CD4-positive, alpha-beta T cell treated with Interleukin-17A for 1 hour (primary cell): ENCODE data around the gene CLECL1.
"Not testable (repeated sequence)": the region's sequence is repeated elsewhere in the genome, so short reads cannot be mapped to it uniquely, and the experiment has no call there.

Experiments used
- DNase-seq: peaks from one replicate; pipeline ENCODE4 v3.0.0-alpha.2; 2020

The CLECL1 gene

DNA sequence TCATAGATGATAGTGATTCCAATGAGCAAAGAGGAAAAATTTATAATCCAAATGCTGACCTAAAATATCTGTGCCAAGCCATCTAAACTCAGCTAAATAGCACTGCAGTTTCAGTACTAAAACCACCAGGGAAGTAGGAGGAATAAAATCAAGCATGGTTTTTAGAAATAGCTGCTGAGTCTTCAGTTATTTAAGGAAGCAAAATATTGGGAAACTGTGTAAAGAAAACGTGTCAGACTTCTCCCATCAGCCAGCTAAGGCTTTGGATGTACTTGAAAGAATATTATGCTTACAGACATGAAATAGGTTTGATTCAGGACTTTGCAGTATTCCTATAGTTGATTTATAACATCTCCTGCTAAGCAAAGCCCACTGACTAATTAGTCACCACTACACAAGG, 38.7 kb downstream of the CLECL1 start:
- no peak for DNase-seq

DNA sequence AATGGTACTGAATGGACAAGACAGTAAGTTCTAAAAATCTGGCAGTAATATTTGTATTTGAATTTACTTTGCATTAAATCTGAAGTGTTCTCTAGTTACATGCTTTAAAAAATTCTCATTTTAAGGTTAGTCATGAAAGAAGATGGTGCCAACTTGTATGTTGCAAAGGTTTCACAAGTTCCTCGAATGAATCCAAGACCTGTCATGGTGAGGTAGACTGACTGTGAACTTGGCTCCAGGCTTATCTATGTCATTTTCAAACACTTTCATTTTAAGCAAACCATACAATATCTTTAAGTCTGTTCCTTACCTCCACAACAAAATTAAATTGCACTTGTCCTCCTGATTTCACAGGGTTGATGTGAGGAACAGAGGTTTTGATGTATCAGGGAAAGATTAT, 40.0 kb downstream of the CLECL1 start:
- DNase-seq: no peak

DNA sequence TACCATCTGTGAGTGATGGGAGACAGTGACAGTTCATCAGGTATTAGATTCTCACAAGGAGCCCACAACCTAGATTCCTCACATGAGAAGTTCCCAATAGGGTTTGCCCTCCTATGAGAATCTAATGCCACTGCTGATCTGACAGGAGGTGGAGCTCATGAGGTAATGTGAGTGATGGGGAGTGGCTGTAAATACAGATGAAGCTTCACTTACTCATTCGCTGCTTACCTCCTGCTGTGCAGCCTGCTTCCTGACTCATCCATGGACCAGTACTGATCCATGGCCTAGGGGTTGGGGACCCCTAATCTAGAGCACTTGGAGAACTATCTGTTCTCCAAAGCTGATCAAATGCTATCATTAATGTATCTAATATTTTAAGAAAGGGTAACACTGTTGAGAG, 45.7 kb downstream of the CLECL1 start:
- DNase-seq: no peak

DNA sequence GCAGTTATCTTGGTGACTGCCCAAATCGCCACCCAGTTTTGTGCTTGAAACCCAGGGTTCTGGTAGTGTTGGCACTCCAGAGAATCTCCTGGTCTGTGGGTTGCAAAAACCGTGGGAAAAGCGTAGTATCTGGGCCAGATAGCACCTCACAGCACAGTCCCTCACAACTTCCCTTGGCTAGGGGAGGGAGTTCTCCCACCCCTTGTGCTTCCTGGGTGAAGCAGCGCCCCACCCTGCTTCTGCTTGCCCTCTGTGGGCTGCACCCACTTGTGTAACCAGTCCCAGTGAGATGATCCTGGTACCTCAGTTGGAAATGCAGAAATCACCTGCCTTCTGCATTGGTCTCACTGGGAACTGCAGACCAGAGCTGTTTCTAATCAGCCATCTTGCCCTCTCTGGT, 47.0 kb downstream of the CLECL1 start:
- no peak for DNase-seq

DNA sequence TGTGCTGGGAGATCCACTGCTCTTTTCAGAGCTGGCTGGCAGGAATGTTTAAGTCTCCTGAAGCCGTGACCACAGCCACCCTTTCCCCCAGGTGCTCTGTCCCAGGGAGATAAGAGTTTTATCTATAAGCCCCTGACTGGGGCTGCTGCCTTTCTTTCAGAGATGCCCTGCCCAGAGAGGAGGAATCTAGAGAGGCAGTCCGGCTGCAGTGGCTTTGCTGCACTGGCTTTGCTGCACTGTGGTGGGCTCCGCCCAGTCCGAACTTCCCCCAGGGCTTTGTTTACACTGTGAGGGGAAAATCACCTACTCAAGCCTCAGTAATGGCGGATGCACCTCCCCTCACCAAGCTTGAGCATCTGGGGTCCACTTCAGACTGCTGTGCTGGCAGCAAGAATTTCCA, 47.5 kb downstream of the CLECL1 start:
- not testable (repeated sequence) for DNase-seq

DNA sequence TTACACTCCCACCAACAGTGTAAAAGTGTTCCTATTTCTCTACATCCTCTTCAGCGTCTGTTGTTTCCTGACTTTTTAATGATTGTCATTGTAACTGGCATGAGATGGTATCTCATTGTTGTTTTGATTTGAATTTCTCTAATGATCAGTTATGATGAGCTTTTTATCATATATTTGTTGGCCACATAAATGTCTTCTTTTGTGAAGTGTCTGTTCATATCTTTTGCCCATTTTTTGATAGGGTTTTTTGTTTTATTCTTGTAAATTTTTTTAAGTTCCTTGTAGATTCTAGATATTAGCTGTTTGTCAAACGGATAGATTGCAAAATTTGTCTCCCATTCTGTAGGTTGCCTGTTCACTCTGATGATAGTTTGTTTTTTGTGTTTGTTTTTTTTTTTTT, 49.9 kb downstream of the CLECL1 start:
- DNase-seq: not testable (repeated sequence)

DNA sequence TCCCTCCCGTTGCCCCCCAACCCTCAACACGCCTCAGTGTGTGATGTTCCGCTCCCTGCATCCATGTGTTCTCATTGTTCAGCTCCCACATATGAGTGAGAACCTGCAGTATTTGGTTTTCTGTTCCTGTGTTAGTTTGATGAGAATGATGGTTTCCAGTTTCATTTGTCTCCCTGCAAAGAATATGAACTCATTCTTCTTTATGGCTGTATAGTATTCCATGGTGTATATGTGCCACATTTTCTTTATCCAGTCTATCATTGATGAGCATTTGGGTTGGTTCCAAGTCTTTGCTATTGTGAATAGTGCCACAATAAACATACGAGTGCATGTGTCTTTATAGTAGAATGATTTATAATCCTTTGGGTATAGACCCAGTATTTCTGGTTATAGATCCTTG, 50.4 kb downstream of the CLECL1 start:
- DNase-seq: not testable (repeated sequence)

DNA sequence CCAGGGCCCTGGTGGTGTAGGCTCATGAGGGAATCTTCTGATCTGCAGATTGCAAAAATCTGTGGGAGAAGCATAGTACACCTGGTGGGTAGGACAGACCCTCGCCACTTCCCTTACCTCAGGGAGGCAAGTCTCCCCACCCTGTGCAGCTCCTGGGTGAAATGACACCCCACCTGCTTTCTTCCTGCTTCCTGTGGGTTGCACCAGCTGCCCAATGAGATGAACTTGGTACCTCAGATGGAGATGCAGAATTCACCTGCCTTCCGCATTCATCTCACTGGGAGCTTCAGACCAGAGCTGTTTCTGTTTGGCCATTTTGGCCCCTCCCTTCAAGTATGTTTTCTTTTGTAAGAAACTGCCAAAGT, 58.7 kb downstream of the CLECL1 start:
- peak; percentile 74 for DNase-seq

DNA sequence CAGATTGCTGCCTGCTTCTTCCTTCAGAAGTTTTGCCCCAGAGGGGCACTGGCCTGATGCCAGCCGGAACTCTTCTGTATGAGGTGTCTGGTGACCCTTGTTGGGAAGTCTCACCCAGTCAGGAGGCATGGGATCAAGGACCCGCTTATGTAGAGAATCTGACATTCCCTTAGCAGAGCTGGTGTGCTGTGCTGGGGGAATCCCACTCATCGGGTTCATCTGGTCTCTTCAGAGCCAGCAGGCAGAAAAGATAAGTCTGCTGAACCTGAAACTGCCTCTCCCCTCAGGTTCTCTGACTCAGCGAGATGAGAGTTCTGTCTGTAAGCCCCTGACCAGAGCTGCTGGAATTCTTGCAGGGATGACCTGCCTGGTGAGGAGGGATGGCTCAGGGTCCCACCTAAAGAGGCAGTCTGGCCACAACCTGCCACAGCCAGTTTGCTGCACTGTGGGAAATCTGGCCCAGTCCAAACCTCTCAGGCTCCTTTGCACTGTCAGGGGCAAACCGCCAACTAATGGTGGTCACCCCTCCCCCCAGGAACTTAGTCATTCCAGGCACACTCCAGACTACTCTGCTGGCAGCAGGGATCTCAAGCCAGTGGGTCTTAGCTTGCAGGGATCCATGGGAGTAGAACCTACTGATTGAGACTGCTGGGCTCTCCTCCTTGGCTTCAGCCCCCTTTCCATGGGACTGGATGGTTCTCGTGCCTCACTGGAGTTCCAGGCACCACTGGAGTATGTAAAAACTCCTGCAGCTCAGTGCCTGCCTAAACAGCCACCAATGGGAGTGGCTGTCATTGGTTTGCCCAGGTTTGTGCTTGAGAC, 59.3 kb downstream of the CLECL1 start:
- DNase-seq: peak; percentile 61
